HG02943 (cell line): ENCODE results near the gene PHACTR1.

Experiments used
- ATAC-seq: cut with Tn5 transposase; IDR thresholded peaks from one replicate; pipeline ENCODE4 v1.9.1; 2021; ENCODE audit warnings: mild to moderate bottlenecking, low read depth, moderate library complexity; ENCODE audit not compliant: unreplicated experiment

PHACTR1 gene

DNA sequence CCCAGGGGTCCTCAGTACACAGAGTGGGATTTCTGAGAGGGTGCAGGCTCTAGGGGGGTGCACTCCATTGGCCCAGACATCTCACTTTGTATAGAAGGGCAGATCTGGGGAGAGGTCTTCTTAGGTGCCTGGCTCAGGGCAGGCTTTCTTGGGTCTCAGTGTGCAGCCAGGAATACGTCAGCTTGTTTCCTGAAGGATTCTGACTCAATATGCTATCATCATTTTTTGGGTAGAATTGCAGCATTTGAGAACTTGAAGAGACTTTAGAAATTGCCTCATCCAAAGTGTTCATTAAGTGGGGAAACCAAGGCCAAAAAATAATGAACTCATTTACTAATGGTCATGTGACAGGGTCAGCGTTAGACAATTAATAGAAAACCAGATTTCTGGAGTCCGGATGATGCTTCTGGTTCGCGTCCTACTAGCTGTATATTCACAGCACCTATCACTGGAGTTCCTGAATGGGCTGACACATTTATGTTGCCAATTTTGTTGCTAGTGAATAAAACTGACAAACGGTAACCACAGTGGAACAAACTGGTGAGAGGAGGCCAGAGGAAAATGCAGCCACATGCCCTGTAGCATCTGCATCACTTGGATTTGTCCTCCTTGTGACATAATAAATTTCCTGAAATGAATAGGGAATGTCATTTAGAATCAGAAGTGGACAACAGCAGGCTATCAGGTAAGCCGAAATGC, 372.9 kb downstream of the PHACTR1 start:
- ATAC-seq = no peak

DNA sequence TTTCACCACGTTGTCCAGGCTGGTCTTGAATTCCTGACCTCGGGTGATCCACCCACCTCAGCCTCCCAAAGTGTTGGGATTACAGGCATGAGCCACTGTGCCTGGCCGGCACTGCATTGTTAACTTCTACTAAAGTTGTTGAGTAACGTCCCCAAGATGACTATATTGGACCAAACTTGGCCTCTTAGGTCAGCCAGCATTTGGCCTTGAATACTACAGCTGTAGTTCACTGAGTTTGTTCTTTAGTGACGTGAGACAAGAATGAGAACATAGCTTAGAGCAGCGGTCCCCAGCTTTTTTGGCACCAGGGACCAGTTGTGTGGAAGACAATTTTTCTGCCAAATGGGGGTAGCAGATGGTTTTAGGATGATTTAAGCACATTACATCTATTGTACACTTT, 374.6 kb downstream of the PHACTR1 start:
- ATAC-seq = no peak

DNA sequence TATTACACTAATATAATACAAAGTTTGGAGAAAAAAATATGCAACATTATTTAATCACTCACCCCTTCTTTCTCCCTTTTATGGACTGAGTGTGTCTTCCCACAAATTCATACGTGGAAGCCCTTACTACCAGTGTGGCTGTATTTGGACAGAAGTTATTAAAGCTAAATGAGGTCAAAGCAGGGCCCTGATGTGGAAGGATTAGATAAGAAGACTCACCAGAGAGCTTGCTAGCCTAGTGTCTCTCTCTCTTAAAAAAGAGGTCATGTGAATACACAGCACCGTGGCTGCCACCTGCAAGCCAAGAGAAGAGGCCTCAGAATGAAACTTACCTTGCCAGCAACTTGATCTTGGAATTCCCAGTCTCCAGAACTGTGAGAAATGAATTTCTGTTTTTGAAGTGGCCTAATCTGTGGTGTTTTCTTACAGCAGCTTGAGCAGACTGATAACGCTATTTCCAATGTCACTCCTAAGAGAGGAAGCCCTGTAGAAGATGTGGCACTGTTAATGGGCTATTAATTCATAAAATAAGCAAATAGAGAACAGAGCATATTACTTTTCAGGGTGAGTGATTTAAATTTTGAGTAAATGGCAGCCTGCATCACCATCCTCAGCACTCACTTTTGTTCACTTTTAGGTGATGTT, 378.3 kb downstream of the PHACTR1 start:
- no peak for ATAC-seq

DNA sequence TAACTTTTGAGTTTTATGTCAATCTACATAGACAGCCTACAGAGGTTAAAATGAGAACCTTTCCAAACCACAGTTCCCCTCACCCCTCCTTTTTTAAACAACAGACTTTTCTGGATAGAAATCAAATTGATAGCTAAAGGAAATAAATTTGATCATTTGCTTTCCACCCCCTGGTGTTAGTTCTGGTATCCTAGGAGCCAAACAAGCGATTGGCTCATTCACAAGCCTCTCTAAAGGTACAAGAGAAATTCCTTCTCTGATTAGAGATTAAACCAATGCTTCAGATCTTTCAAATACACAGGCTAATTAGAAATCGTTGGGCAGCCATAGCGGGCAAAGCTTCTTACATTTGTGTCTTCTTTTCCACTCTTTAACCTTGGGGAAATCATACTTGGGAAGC, 379.5 kb downstream of the PHACTR1 start:
- ATAC-seq = no peak

DNA sequence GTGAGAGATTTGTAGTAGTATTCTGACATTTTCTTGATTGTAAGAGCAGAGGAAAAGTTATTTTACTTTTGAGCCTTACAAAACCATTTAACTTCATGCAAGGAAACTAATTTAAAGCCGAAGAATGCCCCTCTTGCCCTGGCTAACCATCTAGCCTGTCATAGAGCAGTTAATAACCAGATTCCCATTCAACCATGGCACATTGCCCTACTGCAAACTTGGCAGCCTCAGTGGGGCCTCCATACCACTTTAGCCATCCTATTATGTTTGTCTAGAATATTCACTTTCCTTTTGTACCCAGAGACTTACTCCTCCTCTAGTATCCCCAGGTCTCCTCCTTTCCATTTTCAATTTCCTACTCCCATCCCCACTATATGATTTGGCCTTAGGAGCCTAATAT, 380.9 kb downstream of the PHACTR1 start:
- ATAC-seq = no peak

DNA sequence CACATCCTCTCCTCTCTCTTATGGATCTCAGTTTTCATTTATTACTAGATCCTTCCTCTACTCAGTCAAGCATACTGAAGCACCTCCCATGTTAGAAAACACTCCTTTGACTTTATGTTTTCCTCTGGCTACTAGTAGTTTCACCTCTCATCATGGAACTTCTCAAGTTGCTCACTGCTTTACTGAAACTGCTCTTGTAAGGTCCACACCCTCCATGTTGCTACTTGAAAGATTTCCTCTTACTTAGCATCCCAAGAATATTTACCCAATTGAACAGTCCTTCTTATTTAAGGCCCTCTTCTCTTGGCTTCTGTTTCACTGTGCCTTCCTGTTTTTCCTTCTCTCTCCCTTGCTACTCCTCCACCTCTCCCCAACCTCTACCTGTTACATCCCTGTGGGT, 381.4 kb downstream of the PHACTR1 start:
- ATAC-seq = no peak

DNA sequence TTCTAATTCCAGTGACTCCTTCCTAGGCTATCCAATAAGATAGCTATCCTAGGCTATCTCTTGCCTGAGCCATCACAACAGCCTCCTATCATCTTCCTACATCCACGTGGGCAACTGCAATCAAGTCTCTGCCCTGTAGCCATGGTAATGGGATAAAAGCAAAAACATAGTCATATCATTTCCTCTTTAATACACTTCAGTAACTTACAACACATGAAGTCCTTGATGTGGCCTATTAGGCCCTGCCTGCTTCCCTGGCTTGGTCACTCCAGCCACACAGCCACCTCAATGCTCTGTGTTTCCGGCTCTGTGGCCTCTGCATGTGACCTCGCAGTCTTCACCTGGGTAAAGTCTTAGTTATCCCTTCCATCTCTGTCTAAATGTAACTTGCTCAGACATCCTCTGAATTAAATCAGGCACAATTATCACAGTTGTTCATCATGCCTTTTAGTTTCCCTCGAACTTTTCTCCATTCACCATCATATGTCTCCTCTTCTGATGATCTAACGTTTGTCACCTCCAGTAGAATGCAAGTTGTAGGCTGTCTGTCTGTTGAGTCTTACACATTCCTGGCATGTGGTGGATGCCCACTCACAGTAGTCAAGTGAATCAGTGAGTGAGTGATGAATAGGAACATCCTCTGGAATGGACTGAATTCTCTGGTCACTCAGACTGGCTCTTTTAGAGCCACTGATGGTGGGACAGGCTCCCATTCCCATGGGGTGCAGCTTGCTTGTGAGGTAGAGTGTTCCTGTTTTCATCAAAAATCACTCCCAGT, 382.4 kb downstream of the PHACTR1 start:
- ATAC-seq = no peak

DNA sequence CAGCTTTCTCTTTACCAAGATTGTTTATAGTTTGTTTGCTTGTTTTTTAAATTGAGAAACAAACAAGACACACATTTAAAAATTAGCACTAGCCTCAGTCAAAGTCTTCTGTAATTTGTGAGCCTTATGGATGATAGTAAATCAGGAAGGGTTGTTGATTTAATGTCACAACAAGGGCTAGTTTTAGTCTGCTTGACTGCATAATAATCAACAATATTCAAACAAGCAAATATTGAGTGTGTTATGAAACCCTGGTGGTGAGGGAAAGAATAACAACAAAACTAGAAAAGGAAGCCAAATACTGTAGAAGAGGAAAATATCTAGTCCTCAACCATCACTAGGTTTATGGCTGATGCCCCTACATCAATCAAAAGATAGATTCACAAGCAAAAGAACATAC, 383.2 kb downstream of the PHACTR1 start:
- ATAC-seq = no peak

DNA sequence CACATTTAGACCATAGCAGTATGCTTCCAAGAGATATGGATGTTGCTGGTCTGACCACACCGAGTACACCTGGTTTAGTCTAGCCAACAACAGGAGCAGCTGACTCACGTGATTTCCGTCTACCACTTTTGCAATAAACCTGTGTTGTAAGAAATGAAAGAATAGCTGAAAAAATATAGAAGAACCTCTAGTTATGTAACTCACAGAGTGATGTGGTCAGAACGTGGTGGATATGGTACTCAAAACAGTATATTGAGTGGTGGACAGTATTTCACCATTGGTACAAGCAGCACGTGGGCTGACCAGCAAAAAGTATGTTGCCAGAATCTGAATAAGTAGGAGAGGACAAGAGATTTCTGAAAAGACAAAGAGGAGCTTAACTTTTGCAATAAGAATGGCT, 384.8 kb downstream of the PHACTR1 start:
- no peak for ATAC-seq

DNA sequence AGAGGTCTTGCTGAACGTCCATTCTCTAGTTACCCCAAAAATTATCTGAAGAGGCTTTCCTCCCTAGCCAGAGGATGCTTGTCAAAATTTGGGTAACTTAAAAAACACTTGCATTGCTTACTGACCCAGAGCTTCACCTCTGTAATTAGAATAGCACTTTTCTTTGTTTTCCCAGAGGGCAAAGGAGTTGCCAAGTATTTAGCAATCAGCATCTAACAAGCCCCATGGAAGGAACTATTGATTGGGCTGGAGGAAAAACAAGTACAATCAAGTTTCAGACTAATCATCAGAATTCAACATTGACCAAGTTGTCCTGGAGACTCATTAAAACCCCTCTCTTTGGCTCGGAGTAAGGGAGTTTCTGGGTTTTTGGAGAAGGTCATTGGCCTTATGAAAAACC, 385.4 kb downstream of the PHACTR1 start:
- no peak for ATAC-seq

DNA sequence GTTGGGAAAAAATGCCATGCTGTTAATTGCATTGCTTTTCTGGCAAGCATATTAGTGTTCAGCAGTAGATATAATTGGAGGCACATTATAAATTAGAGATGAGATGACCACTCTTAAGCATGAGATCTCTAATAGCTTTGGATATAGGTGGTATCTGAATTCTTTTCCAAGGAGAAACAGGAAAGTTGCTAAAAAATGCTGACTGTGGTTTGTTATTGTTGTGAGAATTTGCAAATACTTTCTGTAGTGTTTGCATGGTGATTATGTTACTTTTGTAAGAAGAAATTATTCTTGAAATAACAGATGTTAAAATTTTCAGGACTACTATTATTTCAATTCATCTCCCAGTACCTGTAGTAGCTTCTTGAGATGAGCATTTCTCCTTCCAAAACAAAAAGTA, 386.6 kb downstream of the PHACTR1 start:
- no peak for ATAC-seq

DNA sequence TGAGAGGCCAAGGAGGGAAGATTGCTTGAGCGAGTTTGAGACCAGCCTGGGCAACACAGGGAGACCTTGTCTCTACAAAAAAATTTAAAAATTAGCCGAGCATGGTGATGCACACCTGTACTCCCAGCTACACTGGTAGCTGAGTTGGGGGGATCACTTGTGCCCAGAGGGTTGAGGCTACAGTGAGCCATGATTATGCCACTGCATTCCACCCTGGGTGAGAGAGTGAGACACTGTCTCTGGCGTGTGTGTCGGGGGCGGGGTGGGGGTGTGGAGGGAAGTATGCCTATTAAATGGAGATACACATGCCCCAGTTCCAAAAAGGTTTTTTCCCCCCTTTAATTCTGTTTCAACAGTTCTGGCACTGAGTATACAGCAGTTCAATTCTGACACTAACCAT, 388.6 kb downstream of the PHACTR1 start:
- ATAC-seq = no peak

DNA sequence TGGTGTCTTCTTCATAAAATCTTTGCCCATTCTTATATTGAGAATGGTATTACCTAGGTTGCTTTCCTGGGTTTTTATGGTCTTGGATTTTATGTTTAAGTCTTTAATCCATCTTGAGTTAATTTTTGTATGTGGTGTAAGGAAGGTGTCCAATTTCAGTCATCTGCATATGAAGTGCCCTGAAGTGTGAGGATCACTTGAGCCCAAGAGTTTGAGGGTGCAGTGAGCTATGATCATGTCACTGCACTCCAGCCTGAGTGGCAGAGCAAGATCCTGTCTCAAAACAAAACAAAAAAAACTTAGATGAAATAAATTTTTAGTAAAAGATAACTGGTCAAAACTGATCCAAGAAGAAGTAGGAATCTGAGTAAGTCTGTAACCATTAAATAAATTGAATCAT, 396.4 kb downstream of the PHACTR1 start:
- no peak for ATAC-seq

DNA sequence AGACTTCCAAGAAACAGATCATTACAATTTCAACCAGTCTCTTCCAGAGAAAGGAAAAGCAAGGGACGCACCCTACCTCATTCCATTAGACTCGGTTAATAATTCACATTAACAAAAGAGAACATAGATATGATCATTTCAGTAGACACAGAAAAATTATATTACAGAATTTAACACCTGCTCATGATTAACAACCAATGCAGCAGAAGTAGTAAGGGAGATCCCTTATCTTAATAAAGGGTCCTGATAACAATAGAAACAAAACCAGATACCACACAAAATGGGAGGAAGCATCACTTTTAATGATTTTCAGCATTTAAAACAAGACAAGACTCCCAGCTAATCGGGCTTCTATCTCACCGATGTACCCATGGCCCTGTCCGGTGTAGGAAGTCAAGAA, 396.8 kb downstream of the PHACTR1 start:
- ATAC-seq = no peak

DNA sequence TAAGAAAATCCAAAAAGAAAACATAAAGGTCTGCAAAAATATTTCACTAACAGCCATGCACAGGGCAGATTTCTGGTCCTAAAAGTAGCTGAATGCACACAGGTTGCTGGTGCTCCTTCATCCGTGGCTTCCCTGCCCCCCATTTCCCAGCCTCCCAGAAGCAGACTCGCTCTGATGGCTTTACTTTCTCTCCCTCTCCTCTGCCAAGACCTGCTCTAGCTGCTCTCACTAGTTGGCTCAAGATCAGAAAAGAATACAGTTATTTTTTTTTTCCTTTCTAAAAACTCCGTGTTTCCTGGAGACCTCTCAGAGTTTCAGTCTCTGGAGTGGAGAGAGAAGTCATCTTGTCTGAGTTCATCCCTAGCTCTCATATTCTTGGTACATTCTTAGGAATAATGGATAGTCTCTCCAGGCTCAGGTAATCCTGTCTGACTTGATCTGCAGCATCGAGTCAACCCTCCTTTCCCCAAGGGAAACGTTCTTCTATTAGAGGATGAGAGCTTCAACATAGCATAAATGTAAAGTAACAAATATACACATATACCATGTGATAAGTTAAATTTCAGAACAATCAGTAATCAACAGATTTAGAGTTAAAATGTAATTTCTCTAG, 397.5 kb downstream of the PHACTR1 start:
- ATAC-seq = no peak

DNA sequence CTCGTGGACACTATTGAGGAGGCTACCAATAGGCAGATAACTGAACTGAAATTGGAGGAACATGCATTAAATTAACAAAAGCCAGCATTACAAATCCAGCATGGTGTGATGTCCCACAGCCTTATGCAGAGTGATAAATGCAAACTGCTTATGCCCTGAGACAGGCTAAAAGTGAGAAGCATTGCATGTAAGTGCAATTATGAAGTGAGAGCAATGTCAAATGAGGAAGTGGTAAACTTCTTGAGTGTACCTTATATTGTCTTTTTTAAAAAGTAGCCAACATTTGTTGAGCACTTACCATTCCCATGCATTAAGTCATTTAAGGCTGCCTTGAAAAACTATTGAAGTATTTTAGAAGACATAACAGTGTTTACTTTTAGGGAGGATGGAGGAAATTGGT, 399.6 kb downstream of the PHACTR1 start:
- no peak for ATAC-seq

DNA sequence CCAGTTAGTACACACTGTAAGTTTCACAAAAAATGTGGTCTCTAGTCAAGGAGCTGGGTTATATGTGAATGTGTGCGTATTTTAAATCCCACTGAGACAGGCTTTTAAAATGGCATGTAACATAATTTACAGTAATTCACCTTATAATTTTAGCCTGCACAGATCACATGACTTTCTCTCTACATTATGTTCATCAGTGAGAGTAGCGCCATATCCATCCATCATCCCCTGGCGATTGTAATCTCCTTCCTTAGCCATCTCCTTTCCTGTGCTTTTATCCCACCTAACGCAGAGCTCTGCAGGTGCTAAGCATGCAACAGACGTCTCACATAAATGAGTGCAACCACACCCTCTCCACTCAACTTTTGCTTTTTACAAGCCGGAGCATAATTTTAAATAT, 401.0 kb downstream of the PHACTR1 start:
- ATAC-seq = no peak

DNA sequence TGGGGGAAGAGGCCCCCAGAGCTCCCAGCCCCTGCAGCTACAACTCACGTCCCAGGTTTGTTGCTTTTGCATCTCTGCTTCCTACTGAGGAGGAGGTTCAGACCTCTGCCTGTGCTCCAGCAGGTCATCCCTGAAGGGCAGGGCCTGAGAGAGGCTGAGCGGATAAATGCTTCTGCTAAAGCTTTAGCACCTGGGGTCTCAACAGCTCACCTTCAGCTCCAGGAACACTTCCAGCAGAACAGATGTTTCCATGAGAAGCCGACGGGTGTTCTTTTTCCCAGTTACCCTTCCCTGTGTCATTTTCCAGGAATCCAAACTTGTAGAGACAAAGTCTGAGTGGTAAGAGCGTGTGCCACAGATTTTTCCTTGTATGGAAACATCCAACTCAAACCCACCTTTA, 403.0 kb downstream of the PHACTR1 start:
- ATAC-seq = no peak

DNA sequence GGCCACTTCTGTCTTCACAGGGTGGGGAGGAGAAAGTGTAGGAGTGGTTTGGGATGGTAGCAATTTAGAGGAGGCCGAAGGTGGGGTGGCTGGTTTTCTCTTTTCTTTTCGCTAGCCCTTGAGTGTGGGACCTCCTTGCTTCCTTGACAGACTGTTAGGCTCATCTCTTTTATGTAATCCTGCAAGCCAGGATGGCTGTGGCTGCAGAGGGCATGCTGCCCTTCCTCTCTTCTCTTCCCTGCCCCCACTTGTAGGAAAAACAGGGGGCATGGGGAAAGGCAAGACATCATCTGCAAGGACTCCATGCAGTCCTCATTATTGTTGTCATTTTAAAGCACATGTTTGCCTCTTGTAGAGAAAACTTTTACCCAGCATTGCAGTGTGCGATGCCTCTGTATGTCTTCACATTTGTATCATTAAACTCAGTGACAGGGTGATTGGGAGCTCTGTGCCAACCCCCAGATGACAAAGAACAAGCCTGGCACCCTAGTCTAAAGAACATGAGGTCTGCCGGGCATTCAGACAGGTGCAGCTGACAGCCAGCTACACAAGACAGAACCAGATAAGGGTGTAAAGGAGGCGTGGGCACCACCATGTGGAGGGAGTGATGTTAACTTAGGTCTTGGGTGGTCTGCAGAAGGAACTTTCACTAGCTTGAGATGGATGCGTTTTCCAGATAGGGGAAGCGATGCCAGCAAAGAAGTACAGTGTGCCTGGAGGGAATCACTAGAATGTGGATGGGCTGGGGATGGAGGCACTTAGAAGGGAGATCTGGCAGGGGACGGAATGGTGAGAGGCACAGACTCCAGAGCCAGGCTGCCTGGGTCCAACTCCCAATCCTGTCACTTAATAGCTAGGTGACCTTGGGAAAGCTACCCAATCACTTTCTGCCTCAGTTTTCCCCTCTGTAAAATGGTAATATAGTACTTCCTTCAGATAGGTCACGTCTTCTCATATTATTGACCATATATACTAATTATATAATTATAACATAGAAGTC, 404.2 kb downstream of the PHACTR1 start:
- ATAC-seq = no peak

DNA sequence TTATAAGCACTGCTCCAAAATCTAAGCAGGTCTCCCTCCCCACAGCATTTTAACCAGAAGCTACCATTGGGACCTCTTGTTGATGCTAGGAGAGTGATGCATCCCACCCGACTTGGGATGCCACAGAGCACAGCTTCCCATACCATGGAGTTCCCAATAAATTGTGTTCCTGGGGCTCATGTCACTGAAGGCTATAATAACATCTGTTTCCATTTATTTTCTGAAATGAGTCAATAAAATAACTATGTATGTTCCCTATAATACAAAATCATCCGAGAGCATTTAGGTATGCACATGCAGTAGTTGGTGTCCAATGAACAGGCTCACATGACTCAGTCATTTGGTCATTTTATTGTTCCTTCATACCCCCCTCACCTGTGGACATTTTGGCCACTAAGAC, 407.6 kb downstream of the PHACTR1 start:
- no peak for ATAC-seq
